Vagina (tissue), 2 donors: ENCODE results near the gene IL22RA1. TPM values are rescaled to one million over a fixed set of nuclear protein-coding genes. Genes with fewer than 3 reads are reported as not detected.

ENCODE experiments used
- DNase-seq, 2 donors: peaks; one replicate each; pipeline ENCODE4 v3.0.0-alpha.2; 2017; ENCODE audit errors: extremely low spot score in 2 of 2
- H3K27ac ChIP-seq: fragments of 200-600 bp; sonication (generic); one replicate; pipeline ENCODE4 v1.5.1; 2019
- H3K27me3 ChIP-seq: fragments of 200-600 bp; sonication (generic); one replicate; pipeline ENCODE4 v1.5.1; 2019
- H3K36me3 ChIP-seq, 2 donors: fragments of 200-600 bp; sonication (generic); one replicate each; pipeline ENCODE4 v1.5.1; 2017 to 2019
- H3K4me1 ChIP-seq: fragments of 200-600 bp; sonication (generic); one replicate; pipeline ENCODE4 v1.5.1; 2019
- H3K4me3 ChIP-seq, 2 donors: fragments of 200-600 bp; sonication (generic); 1 replicate in 1 of 2; 2 replicates in 1 of 2; pipeline ENCODE4 v1.5.1; 2016 to 2019
- H3K9me3 ChIP-seq: fragments of 200-600 bp; sonication (generic); one replicate; pipeline ENCODE4 v1.5.1; 2019
- POLR2A ChIP-seq, 2 donors: fragments of 450-650 bp; IDR thresholded peaks; one replicate each; pipeline ENCODE4 v1.6.1; 2017; ENCODE audit warnings: antibody characterized with exemption in 2 of 2, mild to moderate bottlenecking in 2 of 2, moderate library complexity in 2 of 2
- POLR2AphosphoS5 ChIP-seq, 2 donors: sonication (generic); formaldehyde crosslinking; IDR thresholded peaks; one replicate each; pipeline ENCODE4 v1.9.0; 2017; ENCODE audit warnings: antibody characterized with exemption in 2 of 2, mild to moderate bottlenecking in 2 of 2, low read depth in 1 of 2; ENCODE audit not compliant: insufficient read depth in 1 of 2
- intact Hi-C: fragments of 100-400 bp; cut with DNase I; formaldehyde crosslinking; loops from one replicate; pipeline ENCODE4 v1.15.1; 2023
- total RNA-seq: library from RNA; depleted of rRNA; stranded (reverse); fragments of >200 nt; gene quantifications from one replicate; pipeline ENCODE4 v1.2.3, GENCODE V29; 2016
- TF ChIP-seq, protein P1 (sequence below), 3 experiments: fragments of 450-650 bp in 2 of 3; fragments of 200-600 bp in 1 of 3; sonication (generic) in 1 of 3; IDR thresholded peaks; one replicate each; pipeline ENCODE4 v1.5.1; 2017 to 2019; ENCODE audit warnings: antibody characterized with exemption in 3 of 3, mild to moderate bottlenecking in 2 of 3, moderate library complexity in 2 of 3

IL22RA1 gene
- total RNA-seq, 1 donor from 2014 or later, result 4.2 TPM

DNA sequence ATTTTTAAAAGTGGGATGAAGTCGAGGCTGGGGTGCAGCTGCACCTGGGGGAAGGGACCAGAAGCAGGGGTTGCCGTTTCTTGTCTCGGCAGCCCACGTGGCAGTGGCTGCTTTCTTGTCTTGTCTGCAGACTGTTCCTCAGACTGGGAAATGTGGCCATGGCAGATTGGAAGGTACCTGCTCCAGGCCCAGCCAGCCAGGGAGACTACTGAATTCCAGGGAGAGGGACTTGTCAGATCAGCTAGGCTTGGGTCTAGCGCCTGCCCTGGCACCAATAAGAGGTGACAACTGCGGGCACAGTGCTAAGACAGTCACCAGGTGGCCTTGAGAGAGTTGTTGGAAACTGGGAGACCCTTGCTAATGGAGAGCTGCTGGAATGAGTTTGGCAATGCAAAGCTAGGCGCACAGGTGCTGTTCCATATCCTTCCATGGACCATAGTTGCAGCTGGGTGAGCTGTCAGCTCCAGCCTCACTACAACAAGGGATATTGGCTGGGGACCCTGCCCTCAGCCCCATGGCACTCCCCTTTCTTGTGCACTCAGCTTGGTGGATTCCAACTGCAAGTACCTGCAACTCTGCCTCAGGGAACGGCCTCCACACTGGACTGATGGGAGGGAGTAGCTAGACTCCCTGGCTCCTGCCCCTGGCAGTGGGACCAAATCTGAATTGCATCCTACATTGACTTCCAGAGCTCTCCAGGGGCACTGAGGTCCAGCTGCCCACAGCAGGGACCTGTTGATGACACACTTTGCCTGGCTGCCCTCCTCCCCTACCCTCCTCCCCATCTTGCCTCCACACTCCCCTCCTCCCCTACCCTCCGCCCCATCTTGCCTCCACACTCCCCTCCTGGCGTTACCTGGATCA lies 9.9 kb upstream of the IL22RA1 start:
- H3K4me3 ChIP-seq, result no peak overlapping the region
- H3K27ac ChIP-seq, result no peak overlapping the region
- no peaks in the 10 kb centered on the region for H3K27me3 ChIP-seq
- no peak for DNase-seq
- TF ChIP-seq POLR2A (IDR thresholded peaks at IDR 0.05) (no peak), POLR2AphosphoS5 (IDR thresholded peaks at IDR 0.05; ENCODE audit: insufficient read depth in 1 of 2, low read depth in 1 of 2) (no peak)
- TF ChIP-seq, protein P1, sequence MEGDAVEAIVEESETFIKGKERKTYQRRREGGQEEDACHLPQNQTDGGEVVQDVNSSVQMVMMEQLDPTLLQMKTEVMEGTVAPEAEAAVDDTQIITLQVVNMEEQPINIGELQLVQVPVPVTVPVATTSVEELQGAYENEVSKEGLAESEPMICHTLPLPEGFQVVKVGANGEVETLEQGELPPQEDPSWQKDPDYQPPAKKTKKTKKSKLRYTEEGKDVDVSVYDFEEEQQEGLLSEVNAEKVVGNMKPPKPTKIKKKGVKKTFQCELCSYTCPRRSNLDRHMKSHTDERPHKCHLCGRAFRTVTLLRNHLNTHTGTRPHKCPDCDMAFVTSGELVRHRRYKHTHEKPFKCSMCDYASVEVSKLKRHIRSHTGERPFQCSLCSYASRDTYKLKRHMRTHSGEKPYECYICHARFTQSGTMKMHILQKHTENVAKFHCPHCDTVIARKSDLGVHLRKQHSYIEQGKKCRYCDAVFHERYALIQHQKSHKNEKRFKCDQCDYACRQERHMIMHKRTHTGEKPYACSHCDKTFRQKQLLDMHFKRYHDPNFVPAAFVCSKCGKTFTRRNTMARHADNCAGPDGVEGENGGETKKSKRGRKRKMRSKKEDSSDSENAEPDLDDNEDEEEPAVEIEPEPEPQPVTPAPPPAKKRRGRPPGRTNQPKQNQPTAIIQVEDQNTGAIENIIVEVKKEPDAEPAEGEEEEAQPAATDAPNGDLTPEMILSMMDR (IDR thresholded peaks at IDR 0.05), result no peak
- H3K4me1 ChIP-seq, result peaks cover 15% of the 10 kb centered on the region
- no peaks in the 10 kb centered on the region for H3K9me3 ChIP-seq
- no peaks in the 10 kb centered on the region for H3K36me3 ChIP-seq
- intact Hi-C loops, result no loop called here

GRCh38 chr1:24151175-24151533 lies 8.2 kb upstream of the IL22RA1 start:
- intact Hi-C loops, result no loop called here
- Histone ChIP-seq H3K27ac (peak overlapping the region; percentile 54), H3K4me3 (no peak overlapping the region), H3K4me1 (peaks cover 15% of the 10 kb centered on the region), H3K36me3 (no peaks in the 10 kb centered on the region), H3K9me3 (no peaks in the 10 kb centered on the region), H3K27me3 (no peaks in the 10 kb centered on the region)
- TF ChIP-seq POLR2A (IDR thresholded peaks at IDR 0.05) (no peak), POLR2AphosphoS5 (IDR thresholded peaks at IDR 0.05; ENCODE audit: insufficient read depth in 1 of 2, low read depth in 1 of 2) (no peak)
- TF ChIP-seq, protein P1 (IDR thresholded peaks at IDR 0.05), result no peak
- no peak for DNase-seq

GRCh38 chr1:24150234-24151174 lies 7.6 kb upstream of the IL22RA1 start:
- Histone ChIP-seq H3K27ac (peak overlapping the region; percentile 56), H3K9me3 (no peaks in the 10 kb centered on the region), H3K27me3 (no peaks in the 10 kb centered on the region), H3K4me1 (peaks cover 15% of the 10 kb centered on the region), H3K36me3 (no peaks in the 10 kb centered on the region), H3K4me3 (peak overlapping the region; percentile 13 to 24)
- TF ChIP-seq, protein P1 (IDR thresholded peaks at IDR 0.05), result peak; percentile 55 to 78 (median 59)
- no peak for TF ChIP-seq POLR2A (IDR thresholded peaks at IDR 0.05)
- DNase-seq, result no peak
- intact Hi-C loops, result no loop called here

DNA sequence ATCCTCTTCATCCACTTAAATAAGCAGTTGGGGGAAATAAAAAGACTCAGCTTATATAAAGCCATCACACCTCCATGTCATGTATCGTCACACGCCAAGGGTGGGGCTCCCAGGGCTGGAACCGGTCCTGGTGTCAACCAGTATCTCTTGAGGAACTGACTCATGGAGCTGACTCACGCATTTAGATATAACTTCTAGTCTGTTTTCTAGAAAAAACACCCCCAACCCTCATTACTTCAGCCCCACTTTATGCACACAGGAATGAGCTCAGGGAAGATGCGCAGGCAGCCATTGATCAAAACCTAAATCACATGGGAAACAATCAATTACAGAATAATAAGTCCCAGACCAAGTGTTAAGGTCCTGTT lies 6.9 kb upstream of the IL22RA1 start:
- intact Hi-C loops, result no loop called here
- Histone ChIP-seq H3K27ac (peak overlapping the region; percentile 56), H3K27me3 (no peaks in the 10 kb centered on the region), H3K4me3 (peak overlapping the region in 1 of 2 donors; percentile 24), H3K9me3 (no peaks in the 10 kb centered on the region), H3K36me3 (no peaks in the 10 kb centered on the region), H3K4me1 (peaks cover 15% of the 10 kb centered on the region)
- no peak for DNase-seq
- TF ChIP-seq, protein P1 (IDR thresholded peaks at IDR 0.05), result no peak
- TF ChIP-seq POLR2AphosphoS5 (IDR thresholded peaks at IDR 0.05; ENCODE audit: insufficient read depth in 1 of 2, low read depth in 1 of 2), result peak in 1 of 2 donors; percentile 32
